Endodermal cell (in vitro differentiated cells): ENCODE measurements around the gene HOXC12. TPM values are rescaled to one million over a fixed set of nuclear protein-coding genes. Genes with fewer than 3 reads are reported as not detected.

Experiments
- DNase-seq: peaks from one replicate; pipeline ENCODE4 v3.0.0-alpha.2; 2017
- H3K27ac ChIP-seq: 2 replicates; pipeline ENCODE4 v1.5.1; 2013; ENCODE audit warnings: mild to moderate bottlenecking, low read depth, low read length, moderate library complexity
- H3K27me3 ChIP-seq: 2 replicates; pipeline ENCODE4 v1.6.1; 2013; ENCODE audit warnings: mild to moderate bottlenecking, low read length, moderate library complexity; ENCODE audit not compliant: insufficient read depth, control insufficient read depth, poor library complexity, severe bottlenecking
- H3K36me3 ChIP-seq: 2 replicates; pipeline ENCODE4 v1.7.0; 2013; ENCODE audit warnings: mild to moderate bottlenecking, low read length, moderate library complexity; ENCODE audit not compliant: control insufficient read depth, insufficient read depth
- H3K4me1 ChIP-seq: one replicate; pipeline ENCODE4 v1.7.0; 2013; ENCODE audit warnings: low read length; ENCODE audit not compliant: control insufficient read depth, insufficient read depth
- H3K4me3 ChIP-seq: 2 replicates; pipeline ENCODE4 v1.5.1; 2013; ENCODE audit warnings: mild to moderate bottlenecking, low read length, moderate library complexity
- H3K9ac ChIP-seq: 2 replicates; pipeline ENCODE4 v1.6.1; 2013; ENCODE audit warnings: mild to moderate bottlenecking, low read length, moderate library complexity; ENCODE audit not compliant: poor library complexity, severe bottlenecking; ENCODE audit errors: extremely low read depth
- H3K9me3 ChIP-seq: 2 replicates; pipeline ENCODE4 v1.6.1; 2013; ENCODE audit warnings: mild to moderate bottlenecking, low read length, moderate library complexity; ENCODE audit not compliant: control insufficient read depth
- H3K27ac Mint-ChIP-seq: 2 replicates; pipeline ENCODE4 v1.8.0; 2020; ENCODE audit warnings: mixed read lengths
- H3K27me3 Mint-ChIP-seq: 2 replicates; pipeline ENCODE4 v1.8.0; 2021; ENCODE audit warnings: mild to moderate bottlenecking, mixed read lengths; ENCODE audit not compliant: insufficient read depth
- H3K36me3 Mint-ChIP-seq: 2 replicates; pipeline ENCODE4 v1.8.0; 2020; ENCODE audit warnings: low read depth, mixed read lengths
- H3K4me1 Mint-ChIP-seq: 2 replicates; pipeline ENCODE4 v1.8.0; 2020; ENCODE audit warnings: mixed read lengths
- H3K4me3 Mint-ChIP-seq: 2 replicates; pipeline ENCODE4 v1.8.0; 2020; ENCODE audit warnings: mild to moderate bottlenecking, moderate library complexity, mixed read lengths
- H3K9me3 Mint-ChIP-seq: 2 replicates; pipeline ENCODE4 v1.8.0; 2020; ENCODE audit warnings: mild to moderate bottlenecking, mixed read lengths
- WGBS, 2 experiments: methylation state at CpG; one replicate each; pipeline versions ENCODE4 v1.1.5 to v1.1.7; 2013; ENCODE audit warnings: missing lambda C conversion rate in 2 of 2, mixed read lengths in 1 of 2; ENCODE audit not compliant: insufficient coverage in 1 of 2, insufficient read length in 1 of 2; 5-methylcytosine and 5-hydroxymethylcytosine counted together
- total RNA-seq, 2 donors: library from RNA; stranded (reverse); fragmentation: NEBNext Ultra II Directional in 1 of 2; extraction: Animal tissue kit (Norgen Biotek cat#: 25700) in 1 of 2; gene quantifications; 2 replicates in 1 of 2; 3 replicates in 1 of 2; pipeline ENCODE4 v1.2.1, GENCODE V29; 2021
- TF ChIP-seq, protein P1 (sequence below): fragments of 200-600 bp; sonication (generic); conservative IDR thresholded peaks from 2 replicates; pipeline ENCODE4 v1.5.0; 2021; ENCODE audit warnings: antibody characterized with exemption, mild to moderate bottlenecking

HOXC12 gene
- total RNA-seq, 2 donors from 2014 or later = not detected

DNA sequence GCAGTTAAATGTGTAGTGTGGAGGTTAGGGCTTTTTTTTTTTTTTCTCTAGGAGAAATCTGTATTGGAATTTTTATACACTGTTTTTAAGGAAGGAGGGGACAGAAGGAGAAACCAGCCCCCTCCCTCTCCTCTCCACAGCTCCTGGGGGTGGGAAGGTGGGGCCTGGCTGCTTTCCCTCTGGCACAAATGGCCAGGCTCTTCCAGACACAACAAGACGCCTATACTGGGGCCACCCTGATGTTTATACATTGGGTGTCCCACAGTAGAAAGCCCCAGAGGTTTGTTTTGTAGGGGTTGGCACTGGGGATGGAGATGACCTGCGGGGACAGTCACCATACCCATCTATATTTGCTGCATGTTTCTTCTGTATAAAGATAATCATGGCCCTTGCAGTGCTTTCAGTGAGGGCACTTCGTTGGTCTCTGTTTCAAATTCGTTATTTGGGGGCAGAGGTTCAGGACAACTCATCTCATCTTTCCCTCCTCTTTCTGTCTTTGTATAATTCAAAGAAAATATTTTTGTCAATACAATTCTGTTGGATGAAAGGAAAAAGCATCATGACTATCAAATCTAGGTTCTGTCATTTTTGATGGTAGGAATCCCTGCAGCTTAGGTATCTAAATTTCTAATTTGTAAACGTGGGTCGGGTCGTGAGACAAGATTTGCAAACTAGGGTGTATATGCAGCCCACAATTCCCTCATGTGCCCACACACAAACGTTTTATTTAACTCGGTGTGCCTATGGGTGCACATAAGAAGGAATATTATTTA, 22.3 kb downstream of the HOXC12 start:
- Mint-ChIP-seq H3K9me3 (peaks cover 16% of the 10 kb centered on the region), H3K4me3 (no peak overlapping the region), H3K27me3 (peaks cover 100% of the 10 kb centered on the region), H3K4me1 (peaks cover 15% of the 10 kb centered on the region), H3K36me3 (no peaks in the 10 kb centered on the region), H3K27ac (no peak overlapping the region)
- Histone ChIP-seq H3K9me3 (peaks cover 7% of the 10 kb centered on the region), H3K9ac (no peak overlapping the region), H3K36me3 (no peaks in the 10 kb centered on the region), H3K4me1 (no peaks in the 10 kb centered on the region), H3K4me3 (no peak overlapping the region), H3K27me3 (peaks cover 100% of the 10 kb centered on the region), H3K27ac (no peak overlapping the region)
- 17 to 55% methylated on average over 2 to 8 of the region's 9 CpGs for WGBS, 2 experiments
- DNase-seq = no peak
- TF ChIP-seq, protein P1, sequence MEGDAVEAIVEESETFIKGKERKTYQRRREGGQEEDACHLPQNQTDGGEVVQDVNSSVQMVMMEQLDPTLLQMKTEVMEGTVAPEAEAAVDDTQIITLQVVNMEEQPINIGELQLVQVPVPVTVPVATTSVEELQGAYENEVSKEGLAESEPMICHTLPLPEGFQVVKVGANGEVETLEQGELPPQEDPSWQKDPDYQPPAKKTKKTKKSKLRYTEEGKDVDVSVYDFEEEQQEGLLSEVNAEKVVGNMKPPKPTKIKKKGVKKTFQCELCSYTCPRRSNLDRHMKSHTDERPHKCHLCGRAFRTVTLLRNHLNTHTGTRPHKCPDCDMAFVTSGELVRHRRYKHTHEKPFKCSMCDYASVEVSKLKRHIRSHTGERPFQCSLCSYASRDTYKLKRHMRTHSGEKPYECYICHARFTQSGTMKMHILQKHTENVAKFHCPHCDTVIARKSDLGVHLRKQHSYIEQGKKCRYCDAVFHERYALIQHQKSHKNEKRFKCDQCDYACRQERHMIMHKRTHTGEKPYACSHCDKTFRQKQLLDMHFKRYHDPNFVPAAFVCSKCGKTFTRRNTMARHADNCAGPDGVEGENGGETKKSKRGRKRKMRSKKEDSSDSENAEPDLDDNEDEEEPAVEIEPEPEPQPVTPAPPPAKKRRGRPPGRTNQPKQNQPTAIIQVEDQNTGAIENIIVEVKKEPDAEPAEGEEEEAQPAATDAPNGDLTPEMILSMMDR = no peak

DNA sequence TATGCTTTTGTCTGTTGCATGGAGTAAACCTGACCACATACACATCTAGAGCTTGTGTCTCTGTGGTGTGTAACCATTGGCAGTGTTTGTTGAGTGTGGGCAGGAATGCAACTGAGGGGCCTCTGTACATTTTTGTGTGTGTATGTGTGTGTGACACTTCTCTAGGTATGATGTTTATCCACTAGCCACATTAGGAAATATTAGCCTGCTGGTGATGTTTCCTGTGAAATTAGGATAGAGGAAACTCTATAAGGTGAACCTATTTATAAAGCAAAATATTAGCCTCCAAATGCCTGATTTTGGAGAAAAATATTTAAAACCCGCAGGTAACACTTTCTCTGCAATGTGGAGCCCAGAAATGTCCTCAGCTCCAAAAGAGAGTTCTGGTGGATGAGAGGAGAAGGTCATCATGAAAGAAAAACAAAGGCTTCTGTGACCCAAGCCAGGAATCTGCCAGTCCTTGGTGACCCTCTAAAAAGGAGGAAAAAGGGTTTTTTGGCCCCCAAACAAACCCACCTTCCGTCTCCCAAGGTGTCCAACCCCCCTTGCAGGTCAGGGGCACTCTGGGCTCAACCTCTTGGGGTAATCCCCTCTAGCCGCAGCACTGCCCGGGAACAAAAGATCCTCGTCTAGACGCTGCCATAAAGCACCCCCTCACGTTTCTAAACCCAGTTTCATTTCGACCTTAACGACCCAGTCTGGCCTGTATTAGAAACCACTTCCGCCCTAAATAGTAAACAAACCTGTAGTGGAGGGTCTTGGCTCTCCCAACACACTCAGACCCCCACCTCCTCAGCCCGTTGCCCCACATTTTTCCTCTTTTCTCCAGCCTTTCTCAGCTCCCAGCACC, 23.1 kb downstream of the HOXC12 start:
- Histone ChIP-seq H3K9me3 (peaks cover 7% of the 10 kb centered on the region), H3K36me3 (no peaks in the 10 kb centered on the region), H3K27ac (no peak overlapping the region), H3K4me1 (no peaks in the 10 kb centered on the region), H3K4me3 (no peak overlapping the region), H3K9ac (no peak overlapping the region), H3K27me3 (peaks cover 100% of the 10 kb centered on the region)
- Mint-ChIP-seq H3K27me3 (peaks cover 100% of the 10 kb centered on the region), H3K4me1 (peaks cover 15% of the 10 kb centered on the region), H3K4me3 (no peak overlapping the region), H3K27ac (no peak overlapping the region), H3K9me3 (peaks cover 15% of the 10 kb centered on the region), H3K36me3 (no peaks in the 10 kb centered on the region)
- TF ChIP-seq, protein P1 = no peak
- WGBS, 2 experiments = 17 to 22% methylated on average over 3 to 11 of the region's 11 CpGs
- DNase-seq = no peak

DNA sequence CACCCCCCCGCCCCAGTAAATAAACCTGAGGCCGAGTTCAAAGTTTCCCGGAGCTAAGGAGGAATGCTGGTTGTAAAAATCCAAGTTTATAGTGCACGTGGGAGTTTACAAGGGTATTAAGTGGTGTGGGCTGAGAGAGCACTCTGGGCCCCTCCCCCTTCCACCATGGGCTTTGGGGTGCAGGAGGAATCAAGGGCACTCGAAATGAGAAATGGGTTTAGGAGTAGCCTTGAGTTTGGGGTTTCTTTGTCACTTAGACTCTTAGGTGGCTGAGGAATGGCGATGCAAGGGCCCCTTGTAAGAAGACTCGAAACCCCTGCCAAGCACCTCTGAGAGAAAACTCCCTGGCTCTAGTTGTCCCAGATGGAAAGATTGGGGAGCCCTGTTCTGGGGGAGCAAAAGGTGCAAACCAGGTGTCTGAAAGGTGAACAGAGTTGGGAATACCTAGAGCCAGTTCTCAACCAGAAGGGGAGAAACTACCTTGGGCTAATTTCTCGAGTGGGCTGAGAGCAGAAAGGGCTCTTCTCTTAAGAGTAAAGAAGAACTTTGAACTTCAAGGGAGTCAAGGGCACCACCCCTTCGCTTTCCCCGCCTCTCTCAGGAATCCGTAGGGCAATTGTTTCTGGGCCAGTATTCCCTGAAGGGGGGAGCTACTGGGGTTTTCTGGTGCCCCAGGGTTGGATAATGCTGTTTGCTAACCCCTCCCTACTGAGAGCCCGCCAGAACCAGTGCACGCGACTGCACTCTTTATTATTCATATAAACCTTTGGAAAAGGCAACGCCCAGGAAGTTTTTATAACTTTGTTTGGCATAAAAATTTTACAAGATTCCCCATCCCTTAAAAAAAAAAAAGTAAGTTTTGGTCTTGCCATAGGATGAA, 24.0 kb downstream of the HOXC12 start:
- peaks cover 100% of the 10 kb centered on the region for H3K27me3 ChIP-seq
- H3K4me3 ChIP-seq = no peak overlapping the region
- Mint-ChIP-seq H3K9me3 (peaks cover 14% of the 10 kb centered on the region), H3K4me3 (no peak overlapping the region), H3K36me3 (no peaks in the 10 kb centered on the region), H3K27ac (no peak overlapping the region), H3K27me3 (peaks cover 100% of the 10 kb centered on the region), H3K4me1 (peaks cover 9% of the 10 kb centered on the region)
- DNase-seq = no peak
- no peaks in the 10 kb centered on the region for H3K36me3 ChIP-seq
- H3K27ac ChIP-seq = no peak overlapping the region
- no peaks in the 10 kb centered on the region for H3K4me1 ChIP-seq
- H3K9ac ChIP-seq = no peak overlapping the region
- H3K9me3 ChIP-seq = peaks cover 7% of the 10 kb centered on the region
- WGBS, 2 experiments = 26 to 29% methylated on average over 7 to 14 of the region's 15 CpGs
- TF ChIP-seq, protein P1 = no peak
